NCI-H345 (cell line): Measurements from ENCODE around the gene ZDHHC9.

ENCODE experiments used
- DNase-seq: peaks from one replicate; lab custom pipeline; 2025; lab: John Stamatoyannopoulos, UW

Gene ZDHHC9

DNA sequence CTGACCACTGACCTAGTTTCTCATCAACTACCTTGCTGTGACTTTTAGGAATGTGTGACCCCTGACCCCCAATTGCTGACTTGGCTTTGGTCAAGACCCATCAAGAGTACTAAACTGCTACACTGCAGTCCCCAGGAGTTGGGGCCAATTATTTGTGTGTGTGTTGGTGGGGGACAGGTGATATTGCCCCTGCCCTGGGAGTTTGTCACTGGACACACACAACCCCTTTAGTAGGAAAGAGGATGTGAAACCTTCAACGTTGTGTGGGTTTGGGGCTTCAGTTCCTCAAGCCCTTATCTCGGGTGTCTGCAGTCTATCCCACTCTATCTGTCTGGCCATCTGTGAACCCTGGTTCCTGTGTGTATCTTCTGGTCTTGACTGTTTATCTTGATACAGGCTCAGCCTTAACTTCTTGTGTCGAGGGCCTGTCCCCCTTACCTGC lies 57.5 kb downstream of the ZDHHC9 start:
- no peak for DNase-seq

GRCh38 chrX:129785160-129785947 lies 58.3 kb downstream of the ZDHHC9 start:
- no peak for DNase-seq

- no peak for DNase-seq
Observed at GRCh38 chrX:129784371-129784770, 59.3 kb downstream of the ZDHHC9 start.

- DNase-seq = no peak
Observed at GRCh38 chrX:129783291-129783713, 60.4 kb downstream of the ZDHHC9 start.

GRCh38 chrX:129782706-129783105 lies 61.0 kb downstream of the ZDHHC9 start:
- DNase-seq = no peak

- no peak for DNase-seq
Observed at GRCh38 chrX:129781680-129782495, 61.8 kb downstream of the ZDHHC9 start.

DNA sequence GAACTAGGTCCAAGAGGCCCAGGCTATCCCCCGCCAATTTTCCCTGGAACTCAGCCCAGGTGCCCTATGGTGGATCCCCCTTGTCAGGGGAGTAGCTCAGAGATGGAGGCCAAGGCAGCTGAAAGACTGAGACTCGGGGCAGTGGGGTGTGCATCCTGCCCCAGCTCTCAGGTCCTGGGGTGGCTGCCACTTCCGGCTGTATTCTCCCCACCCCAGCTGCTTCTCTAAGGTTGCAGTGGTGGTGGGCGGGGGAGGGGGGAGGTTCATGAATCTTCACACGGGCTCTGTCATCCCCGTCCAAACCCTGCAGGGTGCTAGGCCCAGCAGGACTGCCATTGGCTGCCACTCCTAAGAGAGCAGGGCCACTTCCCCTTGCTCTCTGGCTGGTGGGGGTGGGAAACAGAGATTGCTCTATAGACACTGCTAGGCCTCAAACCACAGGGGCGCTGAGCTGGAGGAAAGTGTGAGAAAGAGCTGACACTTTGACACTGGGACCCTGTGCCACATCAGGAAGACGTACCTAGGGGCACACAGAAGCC lies 62.5 kb downstream of the ZDHHC9 start:
- no peak for DNase-seq

DNA sequence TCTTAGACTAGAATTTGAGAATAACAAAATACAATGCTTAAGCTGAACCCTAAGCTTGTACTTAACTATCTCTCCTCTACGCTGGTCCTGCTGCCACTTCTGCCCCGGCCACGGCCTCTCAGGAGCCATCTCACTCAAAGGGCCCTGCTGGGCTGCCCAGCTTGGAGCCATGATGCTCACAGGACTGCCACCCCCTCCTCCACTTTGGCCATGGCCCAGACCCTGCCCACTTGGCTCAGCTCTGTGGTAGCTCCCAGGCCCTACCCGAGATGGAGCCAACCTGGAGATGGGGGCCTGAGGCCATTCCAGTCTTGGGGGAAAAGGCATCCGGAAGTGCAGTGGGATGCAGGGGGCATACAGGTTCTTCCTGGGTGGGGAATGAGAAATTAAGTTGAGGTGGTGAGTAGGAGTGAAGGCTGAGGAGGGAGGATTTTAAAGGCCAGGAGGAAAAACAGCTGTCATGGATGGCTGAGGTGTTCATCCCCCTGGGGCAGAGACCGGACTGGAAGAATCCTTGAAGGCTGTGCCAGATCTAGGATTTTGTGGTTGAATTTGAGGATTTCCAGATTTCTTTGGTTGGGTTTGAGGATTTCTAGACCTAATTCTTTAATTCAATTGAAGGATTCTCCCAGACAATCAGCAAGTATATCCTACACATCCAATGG lies 63.1 kb downstream of the ZDHHC9 start:
- no peak for DNase-seq

- DNase-seq = no peak
Observed at GRCh38 chrX:129779747-129780146, 63.9 kb downstream of the ZDHHC9 start, which contains the start of gene SASH3. SASH3 (plus strand) TSS chrX:129779949; CDS start chrX:129780098, 149 bp downstream.

DNA sequence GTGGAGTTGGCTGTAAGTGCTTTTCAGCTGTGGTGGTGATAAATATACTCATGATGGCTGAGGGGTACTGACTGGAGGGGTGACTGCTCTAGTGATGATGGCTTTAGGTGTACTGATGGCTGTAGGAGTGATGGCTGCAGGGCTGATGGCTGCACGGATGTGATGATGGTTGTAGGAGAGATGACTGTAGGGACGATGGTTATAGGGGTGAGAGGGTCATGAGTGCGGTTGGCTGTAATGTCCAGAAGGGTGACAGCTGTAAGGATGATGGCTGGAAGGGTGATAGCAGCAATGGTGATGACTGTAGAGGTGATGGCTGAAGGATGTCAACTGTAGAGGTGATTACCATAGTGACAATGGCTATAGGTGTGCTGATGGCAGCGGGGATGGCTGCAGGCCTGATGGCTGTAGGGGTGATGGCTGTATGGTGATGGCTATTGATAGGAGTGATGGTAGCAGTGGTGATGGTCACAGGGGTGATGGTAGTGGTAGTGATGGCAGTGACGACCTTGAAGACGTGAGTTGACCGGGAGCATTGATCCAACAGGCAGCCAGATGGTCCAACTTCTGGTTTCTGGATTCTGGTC lies 64.5 kb downstream of the ZDHHC9 start:
- DNase-seq = no peak

- no peak for DNase-seq
Observed at GRCh38 chrX:129777218-129778030, 66.3 kb downstream of the ZDHHC9 start.

DNA sequence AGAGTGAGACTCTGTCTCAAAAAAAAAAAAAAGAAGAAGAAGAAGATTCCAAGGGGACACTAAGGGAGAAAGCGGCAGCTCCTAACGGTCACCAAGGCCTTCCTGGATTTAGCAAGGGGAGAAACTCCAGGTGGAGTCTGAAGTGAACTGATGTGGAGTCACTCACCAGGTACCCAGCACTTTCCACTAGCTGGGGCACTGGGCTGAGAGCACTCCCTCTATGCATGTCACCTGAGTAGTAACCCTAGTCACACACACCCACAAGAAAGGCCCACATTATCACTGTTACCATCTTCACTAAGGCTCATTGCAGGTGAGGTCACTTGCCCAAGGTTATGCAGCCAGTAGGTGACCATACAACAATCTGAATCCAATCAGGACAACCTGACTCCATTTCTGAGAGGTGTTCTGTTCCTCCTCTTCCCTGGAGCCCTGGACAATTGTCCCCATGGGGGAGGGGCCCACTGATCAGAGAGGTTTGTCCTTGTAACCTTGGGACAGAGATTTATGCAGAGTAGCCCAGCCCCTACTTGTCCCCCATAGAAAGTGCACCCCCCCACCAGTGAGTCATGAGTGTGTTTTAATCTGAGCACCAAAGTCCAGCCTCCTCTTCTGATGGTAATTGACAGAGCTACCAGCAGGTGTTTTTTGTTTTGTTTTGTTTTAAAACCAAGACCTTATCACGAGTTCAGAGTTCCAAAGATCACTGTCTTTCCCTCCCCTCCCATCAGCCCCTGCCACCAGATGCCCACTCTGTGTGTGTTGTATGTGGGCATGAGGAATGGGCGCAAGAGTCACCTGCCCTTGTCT lies 69.8 kb downstream of the ZDHHC9 start:
- no peak for DNase-seq

- DNase-seq = no peak
Observed at GRCh38 chrX:129772796-129773431, 70.8 kb downstream of the ZDHHC9 start.

GRCh38 chrX:129771266-129771995 lies 72.3 kb downstream of the ZDHHC9 start:
- DNase-seq = no peak

DNA sequence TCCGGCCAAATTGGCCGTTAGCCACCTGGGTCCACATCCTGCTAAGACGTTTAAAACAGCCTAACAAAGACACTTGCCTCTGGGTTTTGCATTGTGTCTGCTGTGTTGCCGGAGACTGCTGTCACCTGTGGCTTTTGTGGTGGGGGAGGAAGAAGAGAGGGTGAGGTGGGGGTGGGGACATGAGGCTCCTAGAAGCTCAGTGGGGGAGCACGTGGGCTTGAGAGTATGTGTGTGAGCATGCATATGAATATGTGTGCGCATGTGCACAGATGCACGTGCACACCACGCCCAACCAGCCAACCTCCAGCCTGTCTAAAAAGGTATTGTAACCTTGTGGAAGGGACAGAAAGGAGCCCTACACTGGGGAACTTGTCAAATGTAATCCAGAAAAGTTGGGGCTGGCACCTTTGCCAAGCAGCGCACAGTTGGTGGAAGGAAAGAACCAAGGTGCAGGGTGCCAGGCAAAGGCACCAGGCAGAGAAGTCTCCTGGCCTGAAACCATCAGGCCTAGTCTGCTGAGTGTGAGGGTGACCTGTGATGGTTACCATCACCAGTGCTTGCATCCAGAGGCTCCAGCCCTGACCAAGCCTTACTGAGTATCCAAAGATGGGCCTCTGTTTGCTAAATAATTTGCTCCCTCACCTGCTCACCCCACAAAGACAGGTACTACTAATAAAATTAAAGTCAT lies 74.1 kb downstream of the ZDHHC9 start:
- no peak for DNase-seq

GRCh38 chrX:129768586-129769466 lies 74.9 kb downstream of the ZDHHC9 start:
- no peak for DNase-seq

- DNase-seq = no peak
Observed at GRCh38 chrX:129768186-129768585, 75.5 kb downstream of the ZDHHC9 start.
